Measurements from ENCODE around the gene ADCY6.
A peak's percentile ranks its signal among the peaks of the same experiment; 100 is the strongest.

ADCY6 gene

GRCh38 chr12:48717252-48717695 is 71.6 kb downstream of the ADCY6 start:
- no peak for TF ChIP-seq CTCF (conservative IDR thresholded peaks at IDR 0.05; ENCODE audit: low read length)
- peak; percentile 2 for DNase-seq (ENCODE audit: low read depth)
- peak overlapping the region; percentile 97 for H3K4me3 ChIP-seq (ENCODE audit: low read length)

GRCh38 chr12:48716493-48717251 is 72.2 kb downstream of the ADCY6 start, which contains the start of gene CCNT1:
Gene CCNT1, minus strand, starts transcription at chr12:48716707. Its CDS starts 32 bp downstream, at chr12:48716675.
- TF ChIP-seq CTCF (conservative IDR thresholded peaks at IDR 0.05; ENCODE audit: low read length) = peak; percentile 43
- H3K4me3 ChIP-seq (ENCODE audit: low read length) = peak within 1 kb of the TSS; percentile 97
- DNase-seq (ENCODE audit: low read depth) = peak; percentile 100
